Measurements from ENCODE around the gene KIF3A.
"Not testable (repeated sequence)": the region's sequence is repeated elsewhere in the genome, so short reads cannot be mapped to it uniquely, and the experiment has no call there.

The KIF3A gene

DNA sequence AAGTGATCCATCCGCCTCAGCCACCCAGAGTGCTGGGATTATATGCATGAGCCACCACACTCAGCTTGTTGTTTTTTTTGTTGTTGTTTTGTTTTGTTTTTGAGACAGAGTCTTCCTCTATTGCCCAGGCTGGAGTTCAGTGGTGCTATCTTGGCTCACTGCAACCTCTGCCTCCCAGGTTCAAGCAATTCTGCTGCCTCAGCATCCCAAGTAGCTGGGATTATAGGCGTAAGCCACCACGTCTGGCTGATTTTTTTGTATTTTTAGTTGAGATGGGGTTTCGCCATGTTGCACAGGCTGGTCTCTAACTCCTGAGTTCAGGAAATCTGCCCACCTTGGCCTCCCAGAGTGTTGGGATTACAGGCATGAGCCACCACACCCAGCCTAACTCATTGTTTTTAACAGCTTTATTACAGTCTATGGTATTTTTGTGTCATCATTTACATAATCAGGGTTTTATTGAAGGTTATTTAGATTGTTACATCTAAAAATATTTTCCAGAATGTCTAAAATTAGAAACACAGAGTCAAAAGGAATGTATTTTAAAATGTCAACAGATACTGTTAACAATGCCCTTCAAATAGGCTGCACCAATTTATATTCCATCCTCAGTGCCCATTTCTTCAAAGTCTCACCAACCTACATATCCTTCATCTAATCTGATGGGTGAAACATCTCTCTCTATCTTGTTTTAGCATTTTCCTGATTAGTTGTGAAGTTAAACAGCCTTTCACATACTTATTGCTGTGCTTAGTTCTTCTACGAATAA, 18.6 kb downstream of the KIF3A start:
- no peak for DNase-seq (ENCODE audit: low spot score)

DNA sequence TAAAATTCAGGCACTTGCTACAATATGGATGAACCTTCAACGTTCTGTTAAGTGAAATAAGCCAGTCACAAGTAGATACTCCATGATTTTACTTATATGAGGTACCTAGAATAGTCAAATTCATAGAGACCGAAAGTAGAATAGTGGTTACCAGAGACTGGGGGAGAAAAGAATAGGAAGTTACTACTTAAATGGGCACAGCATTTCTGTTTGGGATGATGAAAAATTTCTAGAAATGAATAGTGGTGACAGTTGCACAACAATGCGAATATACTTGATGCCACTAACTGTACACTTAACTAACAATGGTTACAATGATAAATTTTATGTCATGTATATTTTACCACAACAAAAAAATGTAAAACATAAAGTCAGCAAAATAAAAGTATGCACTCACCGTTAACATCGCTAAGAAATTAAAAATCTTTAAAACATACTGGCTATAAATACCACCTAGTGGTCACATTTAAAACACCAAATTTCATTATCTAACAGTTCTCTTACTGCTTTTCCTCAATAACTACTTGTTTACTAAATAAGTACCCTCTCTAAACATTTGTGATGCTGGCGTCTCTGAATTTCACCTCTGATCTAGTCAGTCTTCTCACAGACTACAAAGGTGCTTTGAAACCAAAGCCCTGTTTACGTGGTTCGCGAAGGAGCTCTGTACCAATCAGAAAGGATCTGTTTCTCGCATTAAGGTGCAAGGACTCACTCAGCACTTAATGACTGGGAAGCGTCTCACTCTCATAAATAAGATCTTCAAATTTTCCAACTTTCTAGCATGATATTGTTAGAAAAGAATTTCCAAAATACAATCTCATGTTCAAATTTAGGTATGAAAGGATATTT, 22.7 kb downstream of the KIF3A start:
- no peak for DNase-seq (ENCODE audit: low spot score)

DNA sequence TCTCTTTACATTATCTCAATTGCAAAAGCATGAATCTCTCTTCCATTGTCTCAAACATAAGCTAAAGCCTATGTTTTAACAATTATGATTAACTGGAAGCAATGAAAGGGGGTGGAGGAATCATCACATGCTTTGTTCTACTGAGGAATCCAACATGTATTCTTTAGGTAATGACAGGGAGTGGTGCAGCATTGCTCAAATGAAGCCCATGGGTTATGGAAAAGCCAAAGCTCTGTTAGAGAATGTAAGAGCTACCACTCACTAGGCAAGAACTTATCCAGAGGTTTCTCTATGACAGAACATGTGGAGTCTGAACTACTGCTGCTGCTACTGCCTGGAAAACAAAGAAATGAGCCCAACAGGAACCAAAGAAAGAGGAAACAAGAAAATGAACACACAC, 28.7 kb downstream of the KIF3A start:
- no peak for DNase-seq (ENCODE audit: low spot score)

DNA sequence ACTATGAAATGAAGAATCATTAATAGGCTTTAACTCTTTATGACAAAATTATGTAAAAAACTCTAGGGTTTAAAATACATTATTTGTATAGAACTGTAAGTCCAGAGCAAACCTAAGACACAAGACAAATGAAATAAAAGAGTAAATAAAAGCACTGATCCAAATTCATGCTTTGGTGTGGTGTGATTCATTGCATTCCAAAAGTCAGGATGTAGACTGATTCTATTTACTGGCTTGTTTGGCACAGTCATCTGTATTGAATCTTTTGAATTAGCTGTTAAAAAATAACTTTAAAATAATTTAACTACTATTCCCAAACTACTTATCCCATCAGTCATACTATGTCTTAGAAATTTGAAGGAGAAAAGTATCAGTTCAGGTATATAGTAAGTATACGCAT, 32.5 kb downstream of the KIF3A start:
- DNase-seq (ENCODE audit: low spot score) = no peak

DNA sequence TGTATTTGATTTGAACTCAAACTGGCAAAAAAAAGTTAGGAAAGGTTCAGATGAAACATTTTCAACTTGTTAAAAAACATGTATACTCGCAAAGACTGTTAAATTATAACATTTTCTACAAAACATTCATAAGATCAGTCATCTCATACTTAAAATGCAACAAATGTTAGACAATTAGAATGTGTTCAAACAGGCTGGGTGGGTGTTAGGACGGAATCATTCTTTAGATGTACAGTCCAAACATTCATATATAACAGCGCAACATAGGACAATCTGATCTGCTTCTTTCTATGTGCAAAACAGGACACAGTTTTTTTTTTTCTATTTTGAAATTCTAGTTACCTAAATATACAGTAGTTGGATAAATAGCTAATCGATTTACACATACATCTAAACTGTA, 41.4 kb downstream of the KIF3A start:
- no peak for DNase-seq (ENCODE audit: low spot score)

DNA sequence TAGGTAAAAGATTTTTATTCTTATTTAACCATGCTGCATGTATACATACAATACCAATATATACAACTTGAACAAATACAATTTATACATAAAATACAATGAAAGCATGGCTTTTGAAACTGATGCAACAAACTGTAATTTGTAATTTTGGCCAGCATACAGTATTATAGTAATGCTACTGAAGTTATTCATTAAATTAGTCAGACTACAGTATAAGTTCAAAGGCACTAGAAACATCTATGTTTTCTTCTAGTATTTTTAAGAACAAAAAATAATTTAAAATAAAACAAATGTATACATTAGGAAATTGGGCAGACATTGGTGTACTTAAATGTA, 44.7 kb downstream of the KIF3A start:
- DNase-seq (ENCODE audit: low spot score) = no peak

DNA sequence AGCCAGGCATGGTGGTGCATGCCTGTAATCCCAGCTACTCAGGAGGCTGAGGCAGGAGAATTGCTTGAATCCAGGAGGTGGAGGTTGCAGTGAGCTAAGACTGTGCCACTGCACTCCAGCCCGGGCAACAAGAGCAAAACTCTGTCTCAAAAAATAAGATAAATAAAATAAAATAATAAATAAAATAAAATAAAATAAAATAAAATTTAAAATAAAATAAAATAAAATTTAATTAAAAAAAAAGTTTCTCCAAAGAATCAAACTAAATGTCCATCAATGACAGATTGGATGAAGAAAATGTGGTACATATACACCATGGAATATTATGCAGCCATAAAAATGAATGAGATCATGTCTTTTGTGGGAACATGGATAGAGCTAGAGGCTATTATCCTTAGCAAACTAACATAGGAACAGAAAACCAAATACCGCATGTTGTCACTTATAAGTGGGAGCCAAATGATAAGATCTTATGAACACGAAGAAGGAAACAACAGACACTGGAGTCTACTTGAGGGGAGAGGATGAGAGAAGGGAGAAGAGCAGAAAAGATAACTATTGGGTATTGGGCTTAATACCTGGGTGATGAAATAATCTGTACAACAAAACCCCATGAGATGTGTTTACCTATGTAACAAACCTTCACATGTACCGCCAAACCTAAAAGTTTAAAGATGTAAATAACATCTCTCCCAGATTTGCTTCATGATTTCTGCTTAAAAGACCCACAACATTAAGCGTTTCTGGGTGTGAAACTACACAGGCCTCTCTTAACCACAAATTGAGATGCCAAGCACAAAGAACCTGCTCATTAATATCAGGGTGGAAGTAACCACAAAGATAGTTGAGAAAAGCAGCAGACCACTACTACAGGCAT, 45.4 kb downstream of the KIF3A start:
- not testable (repeated sequence) for DNase-seq (ENCODE audit: low spot score)

DNA sequence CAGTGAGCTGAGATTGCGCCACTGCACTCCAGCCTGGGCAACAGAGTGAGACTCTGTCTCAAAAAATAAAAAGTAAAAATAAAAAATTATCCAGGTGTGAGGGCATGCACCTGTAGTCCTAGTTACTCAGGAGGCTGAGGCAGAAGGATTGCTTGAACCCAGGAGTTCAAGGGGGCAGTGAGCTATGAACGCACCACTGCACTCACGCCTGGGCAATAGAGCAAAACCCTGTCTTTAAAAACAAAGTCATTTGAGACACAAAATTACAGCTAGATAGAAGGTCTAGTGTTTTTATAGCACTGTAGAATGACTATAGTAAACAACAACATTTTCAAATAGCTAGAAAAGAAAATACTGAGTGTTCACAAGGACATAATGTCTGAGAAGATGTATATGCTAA, 47.2 kb downstream of the KIF3A start:
- no peak for DNase-seq (ENCODE audit: low spot score)

DNA sequence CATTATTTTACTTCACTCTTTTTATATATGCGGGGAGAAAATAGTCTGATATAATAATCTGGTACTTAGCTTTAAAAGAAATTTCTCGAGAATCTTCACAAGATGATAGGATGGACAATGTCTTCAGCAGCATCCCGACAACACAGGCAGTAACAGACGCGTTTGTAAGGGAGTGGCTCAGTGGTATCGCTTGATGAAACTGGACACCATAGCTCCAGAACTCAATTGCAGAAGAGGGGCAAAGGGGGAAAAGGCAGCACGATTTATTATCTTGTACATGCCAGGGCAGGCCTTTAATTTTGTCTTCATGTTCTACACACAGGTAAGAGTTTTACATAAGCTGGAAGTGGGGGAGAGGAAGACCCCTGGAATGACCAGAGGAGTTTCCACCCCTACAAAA, 47.8 kb downstream of the KIF3A start:
- DNase-seq (ENCODE audit: low spot score) = no peak

DNA sequence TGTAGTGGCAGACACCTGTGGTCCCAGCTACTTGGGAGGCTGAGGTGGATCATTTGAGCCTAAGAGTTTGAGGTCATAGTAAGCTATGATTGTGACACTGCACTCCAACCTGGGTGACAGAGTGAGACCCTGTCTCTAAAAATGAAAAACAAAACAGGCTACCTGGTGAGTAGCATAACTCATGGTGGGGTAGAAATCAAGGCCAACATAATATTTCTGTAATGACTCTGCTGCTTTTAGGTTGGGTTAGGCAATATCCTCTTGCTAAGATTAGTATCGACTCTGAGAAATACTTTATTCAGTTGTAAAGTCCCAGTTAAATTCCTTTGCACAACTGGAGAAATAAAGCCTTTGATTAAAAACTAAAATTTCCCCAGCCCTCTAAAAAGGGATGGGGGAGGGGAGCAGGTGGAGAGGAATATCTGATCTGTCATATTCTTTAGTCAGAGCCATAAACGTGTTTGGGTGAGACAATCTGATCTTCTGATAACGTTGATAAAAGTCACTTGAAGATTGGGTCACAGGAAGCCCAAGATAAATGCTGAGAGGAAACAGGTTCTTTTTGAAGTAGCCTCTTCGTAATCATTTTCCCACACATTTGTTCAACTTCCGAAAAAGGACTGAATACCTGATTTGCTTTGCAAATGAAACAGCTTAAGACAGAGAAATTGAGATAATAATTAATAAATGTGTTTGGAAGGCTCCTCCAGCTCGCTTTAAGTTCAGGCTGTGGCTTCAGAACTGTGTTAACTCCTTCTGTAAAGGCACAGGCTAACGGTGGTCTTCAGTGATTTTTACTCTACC, 48.6 kb downstream of the KIF3A start:
- no peak for DNase-seq (ENCODE audit: low spot score)

DNA sequence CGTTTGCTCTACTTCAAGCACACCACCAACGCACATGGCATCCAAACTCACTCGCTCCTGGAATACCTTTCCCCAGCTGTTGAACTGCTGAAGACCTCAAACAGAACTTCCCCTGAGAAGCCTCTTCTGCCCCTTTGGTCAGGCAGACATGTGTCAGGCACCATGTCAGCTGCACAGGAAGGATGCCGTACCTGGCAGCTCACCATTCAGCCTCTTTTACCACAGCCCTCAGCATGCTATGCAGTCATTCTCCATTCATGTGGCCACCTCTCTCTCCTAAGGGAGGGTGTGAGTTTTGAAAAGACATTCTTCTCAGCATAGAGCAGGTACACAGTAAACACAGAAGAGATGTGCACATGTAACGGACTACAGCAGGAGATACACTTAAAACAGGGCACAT, 49.4 kb downstream of the KIF3A start:
- DNase-seq (ENCODE audit: low spot score) = peak; percentile 42

DNA sequence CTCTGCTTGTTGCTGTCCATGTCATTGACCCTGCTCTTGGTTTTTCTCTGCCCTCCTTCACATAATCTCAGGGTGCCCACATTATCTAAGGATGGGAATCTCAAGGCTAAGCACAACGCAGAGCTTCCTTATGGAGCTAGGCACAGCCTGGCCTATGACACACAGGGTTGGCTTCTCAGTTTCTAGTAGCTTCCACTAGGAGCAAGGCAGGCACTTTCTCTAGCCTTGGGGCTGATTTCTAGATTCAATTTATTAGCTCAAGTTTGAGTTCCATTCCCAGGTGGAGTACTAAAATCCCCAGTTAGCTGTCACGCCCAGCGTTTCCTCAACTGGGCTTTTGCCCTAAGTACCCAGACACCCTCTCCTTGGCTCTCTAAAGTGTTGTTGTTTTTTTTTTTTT, 51.2 kb downstream of the KIF3A start:
- DNase-seq (ENCODE audit: low spot score) = no peak

DNA sequence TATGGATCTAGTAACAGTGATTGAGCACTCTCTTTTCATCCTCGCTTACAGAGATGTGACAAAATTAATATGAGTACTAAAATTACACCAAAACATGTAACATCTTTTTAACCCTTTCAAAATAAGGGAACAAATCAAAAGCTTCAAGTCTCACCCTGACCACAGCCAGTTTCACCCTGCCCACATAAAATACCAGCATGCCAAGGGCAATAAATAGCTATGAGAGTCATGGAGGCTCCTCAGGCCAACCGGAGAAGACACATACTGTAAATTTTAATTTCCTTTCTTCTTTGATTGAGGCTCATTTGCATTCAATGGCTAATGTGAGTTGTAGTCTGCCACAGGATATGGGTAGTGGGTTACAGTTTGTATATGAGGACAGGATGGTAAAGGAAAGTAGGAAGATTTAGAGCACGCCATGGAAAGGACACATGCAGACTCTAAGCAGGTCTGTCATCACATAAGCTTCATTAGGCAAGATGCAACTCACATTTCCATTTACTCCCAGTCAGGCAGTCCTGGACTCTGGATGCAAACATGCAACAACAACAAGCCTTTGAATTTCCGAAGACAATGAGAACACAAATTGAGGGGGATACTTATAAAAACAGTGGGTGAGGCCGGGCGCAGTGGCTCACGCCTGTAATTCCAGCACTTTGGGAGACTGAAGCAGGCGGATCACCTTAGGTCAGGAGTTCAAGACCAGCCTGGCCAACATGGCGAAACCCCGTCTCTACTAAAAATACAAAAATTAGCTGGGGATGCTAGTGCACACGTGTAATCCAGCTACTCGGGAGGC, 52.2 kb downstream of the KIF3A start:
- DNase-seq (ENCODE audit: low spot score) = no peak

DNA sequence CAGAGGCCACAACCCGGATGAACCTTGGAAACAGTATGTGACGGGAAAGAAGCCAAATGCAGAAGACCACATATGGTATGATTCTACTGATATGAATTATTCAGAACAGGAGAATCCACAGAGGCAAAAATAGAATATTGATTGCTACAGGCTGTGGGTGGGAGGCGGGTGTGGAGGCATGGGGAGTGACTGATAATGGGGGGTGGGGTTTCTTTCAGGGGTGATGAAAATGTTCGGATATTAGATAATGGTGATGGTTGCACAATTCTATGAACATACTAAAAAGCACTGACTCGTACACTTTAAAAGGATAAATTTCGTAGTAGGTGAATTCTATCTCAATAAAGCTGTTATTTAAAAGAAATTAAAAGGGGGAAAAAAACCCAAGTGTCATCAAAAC, 52.9 kb downstream of the KIF3A start:
- peak; percentile 64 for DNase-seq (ENCODE audit: low spot score)

DNA sequence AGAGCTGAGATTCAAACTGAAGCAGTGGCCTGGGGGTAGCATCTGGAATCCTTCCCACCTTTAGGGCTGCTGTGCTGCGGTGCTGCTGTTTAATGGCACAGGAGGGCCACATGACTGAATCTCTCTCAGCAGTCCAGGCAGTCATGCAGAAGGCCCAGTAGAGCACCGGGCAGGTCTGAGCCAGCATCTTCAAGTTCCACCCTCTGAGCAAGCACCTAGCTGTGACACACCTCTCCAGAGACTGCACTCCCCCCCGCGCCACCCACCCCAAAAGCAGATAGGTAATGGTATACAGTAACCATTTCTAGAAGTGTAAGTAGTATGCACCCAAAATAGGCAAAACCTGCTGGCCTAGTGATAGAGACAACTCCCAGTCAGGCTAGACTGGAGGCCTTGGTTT, 55.4 kb downstream of the KIF3A start:
- DNase-seq (ENCODE audit: low spot score) = no peak

DNA sequence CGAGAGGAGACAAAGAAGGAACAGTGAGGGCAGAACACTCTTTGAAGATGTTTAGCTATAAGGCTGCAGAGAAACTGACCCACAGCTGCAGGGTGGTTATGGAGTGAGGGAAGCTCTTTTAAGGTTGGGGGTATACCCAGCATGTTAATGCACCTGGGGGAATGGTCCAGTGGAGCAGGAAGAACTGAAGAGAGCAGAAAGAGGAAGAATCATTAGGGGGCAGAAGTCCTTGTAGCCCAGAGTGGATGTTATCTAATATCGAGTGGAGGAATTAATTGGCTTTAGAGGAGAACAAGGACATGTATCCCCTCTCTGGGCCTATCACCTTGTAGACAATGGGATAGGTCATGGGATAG, 55.9 kb downstream of the KIF3A start:
- no peak for DNase-seq (ENCODE audit: low spot score)

DNA sequence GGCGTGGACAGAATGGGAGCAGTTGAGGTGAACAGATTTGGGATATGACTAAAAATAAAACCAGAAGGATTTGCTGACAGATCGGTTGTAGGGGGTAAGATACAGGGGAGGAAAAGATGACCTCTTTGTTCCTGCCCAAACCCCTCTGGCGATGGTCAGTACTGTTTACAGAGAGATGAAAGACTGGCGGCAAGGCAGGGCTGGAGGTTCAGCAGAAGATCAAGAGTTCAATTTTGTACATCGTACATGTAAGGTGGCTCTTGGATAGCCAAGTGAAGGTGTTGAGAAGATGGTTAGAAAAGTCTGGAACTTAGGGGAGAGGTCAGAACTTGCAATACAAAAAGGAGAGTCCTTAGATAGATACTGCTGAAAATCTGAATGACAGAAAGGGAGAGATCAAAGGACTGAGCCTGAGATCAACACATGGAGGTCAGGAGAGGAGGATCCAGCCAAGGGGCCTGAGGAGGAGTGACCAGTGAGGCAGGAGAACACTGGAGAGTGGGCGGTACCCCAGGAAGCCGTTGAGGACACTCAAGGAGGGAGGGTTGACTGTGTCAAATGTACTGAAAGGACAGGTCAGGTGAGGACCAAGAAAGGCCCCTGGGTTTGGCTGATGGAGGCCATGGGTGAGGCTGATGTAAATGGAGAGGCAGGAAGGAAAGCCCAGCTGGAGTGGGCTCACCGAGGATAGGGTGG, 56.4 kb downstream of the KIF3A start:
- no peak for DNase-seq (ENCODE audit: low spot score)

DNA sequence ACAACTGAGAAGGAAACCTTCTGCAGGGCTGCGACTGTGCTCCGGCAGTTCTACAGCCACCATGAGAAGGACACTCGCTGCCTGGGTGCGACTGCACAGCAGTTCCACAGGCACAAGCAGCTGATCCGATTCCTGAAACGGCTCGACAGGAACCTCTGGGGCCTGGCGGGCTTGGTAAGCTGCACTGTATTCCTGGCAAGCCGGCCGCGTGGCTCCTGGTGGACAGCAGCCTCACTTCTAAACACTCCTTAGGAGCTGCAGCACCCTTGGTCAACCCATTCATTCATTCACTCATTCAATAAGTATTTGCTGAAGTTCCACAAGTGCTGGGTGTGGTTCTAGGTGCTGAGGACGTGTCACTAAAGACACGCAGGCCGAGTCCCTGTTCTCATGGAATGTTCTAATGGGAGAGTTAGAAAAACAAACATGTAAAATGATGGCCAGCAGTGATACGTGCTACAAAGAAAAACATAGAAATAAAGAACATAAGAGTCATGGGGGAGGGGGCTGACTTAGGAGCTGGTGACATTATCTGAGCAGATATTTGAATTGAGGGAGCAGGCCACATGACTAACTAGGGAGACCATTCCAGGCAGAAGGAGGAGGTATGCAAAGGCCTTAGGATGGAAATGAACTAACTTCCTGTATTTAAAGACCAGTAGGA, 57.5 kb downstream of the KIF3A start:
- no peak for DNase-seq (ENCODE audit: low spot score)

DNA sequence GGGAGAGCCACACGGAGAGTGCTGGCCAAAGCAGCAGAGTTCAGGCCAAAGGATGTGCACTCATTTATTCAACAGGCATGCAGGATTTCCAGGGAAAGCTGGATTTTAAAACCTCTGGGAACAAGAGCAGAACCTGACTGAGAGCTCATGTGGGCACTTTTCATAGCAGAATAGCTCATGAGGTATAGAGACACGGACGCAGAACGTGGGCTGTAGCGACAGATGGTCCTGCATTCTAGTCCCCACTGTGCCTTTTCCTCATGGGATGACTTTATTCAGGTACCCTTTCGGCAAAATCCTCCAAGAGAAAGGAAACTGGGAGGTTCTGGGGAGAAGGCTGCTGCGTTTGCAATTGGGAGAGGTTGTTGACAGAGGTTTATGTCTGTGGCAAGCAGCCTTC, 58.2 kb downstream of the KIF3A start:
- no peak for DNase-seq (ENCODE audit: low spot score)

DNA sequence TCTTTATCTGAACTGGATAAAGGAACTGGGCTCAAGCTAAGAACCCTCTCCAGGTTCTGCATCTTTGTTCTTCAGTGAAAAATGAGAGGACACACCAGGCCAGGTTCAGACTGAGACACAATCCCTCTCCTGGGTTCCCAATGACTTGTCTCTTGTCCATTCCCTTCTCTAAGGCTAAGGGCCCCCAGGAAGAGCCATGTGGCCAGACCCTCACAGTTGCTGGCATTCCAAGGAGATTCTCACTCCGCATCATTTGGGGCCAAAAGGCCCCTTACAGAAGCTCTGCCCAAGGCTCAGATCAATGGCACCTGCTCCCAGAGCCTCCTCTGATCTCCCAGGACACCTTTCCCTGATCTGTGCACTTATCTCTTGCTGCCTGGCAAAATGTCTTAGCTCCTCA, 58.6 kb downstream of the KIF3A start:
- DNase-seq (ENCODE audit: low spot score) = no peak
